ENCODE measurements around the gene POLA1.

POLA1 gene

DNA sequence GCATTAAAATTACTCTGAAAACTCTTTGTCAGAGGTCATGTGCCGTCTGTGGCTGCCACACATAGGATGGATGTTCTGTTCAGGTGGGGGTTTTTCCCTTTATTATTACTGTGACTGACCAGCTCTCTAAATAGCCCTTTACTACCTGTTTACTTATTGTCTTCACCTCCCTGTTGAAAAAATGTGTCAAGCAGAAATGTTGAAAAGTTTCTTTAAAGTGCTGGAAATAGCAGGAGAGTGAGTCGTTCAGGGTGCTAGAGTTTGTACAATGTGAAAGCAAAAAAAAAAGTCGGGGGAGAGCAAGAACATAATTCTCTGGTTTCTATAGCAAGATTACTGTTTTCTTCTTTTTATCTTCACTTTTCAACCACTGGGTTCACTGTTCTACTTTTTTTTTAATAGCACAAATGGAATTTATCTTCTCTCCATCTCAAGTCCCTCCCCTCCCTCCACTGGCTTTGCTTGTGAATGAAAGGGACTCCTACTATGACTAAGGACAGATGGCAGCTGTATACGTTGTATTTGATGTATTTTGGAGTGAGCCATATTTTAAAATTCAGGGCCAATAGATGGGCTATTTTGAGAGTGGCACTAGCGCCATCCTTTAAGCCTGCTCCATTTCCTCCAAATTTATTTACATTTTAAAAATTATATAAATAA, 288.7 kb downstream of the POLA1 start:
- DNase-seq (ENCODE audit: low read depth in 2 of 2), result peak in 1 of 2 experiments; percentile 1

DNA sequence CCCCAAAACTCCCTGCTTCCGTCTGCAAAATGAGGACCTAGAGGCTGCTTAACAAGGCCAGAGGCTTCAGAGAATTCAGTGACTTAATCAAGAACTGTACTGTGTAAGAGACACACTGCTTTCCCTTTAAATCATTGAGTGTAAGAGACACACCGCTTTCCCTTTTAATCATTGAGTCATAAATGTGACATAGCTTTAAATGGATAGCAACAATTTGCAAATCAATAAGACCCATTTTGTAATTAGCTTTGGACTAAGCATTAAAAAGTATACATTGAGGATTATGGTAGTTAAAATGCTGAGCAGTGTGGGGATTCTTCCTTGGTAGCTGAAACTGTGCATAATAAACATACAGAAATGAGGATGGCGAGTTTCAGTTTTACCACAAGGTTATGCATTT, 290.2 kb downstream of the POLA1 start:
- DNase-seq (ENCODE audit: low read depth in 2 of 2), result no peak

DNA sequence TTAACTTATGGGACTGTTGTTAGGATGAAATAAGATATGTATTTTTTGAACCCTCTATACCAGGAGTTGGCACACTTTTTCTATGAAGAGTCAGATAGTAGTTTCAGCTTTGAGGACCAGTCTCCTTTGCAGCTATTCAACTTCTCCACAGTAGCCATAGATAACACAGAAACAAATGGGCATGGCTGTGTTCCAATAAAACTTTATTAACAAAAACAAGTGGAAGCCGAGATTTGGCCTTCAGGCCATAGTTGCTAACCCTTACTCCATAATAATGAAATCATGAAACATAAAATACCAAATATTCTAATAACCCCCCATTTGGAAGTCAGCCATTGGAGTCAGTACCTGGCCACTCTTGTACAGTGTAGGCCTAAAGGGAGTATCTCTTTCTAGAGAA, 291.4 kb downstream of the POLA1 start:
- no peak for DNase-seq (ENCODE audit: low read depth in 2 of 2)

DNA sequence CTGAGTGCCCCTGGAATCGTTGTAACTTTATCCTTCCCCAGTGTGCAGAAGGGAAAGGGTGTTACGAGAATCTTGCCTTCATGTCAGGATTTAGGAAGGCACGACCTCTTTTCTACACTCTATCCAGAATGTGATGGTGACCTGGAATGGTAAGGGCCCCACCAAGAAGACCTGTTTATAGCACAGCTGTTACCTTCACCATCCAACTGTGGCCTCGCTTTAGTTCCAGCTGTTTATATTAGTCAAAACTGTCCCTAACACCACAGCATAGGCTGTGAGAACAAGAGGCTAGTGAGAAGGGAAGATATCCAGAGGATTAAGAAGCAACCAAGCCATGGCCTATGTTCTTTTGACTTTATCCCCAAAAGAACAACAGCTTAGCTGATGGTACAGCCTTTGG, 294.0 kb downstream of the POLA1 start:
- no peak for DNase-seq (ENCODE audit: low read depth in 2 of 2)

DNA sequence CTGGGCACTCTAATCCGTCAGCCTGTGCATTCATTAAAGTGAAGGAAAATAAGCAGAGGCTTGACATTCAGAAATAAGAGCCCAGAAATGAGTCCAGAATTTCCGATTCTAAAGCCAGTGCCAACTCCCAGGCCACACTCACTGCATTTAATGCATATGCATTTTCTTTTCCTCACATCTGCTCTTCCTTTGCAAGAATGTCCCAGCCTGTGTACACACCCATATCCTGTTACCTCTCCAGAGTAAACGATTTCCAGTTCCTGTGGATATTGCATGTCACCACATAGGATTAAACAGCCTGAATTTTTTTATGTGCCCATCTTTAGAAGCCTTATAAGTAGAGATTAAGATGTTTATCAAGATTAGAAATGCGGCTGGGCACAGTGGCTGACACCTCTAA, 294.6 kb downstream of the POLA1 start:
- DNase-seq (ENCODE audit: low read depth in 2 of 2), result no peak

DNA sequence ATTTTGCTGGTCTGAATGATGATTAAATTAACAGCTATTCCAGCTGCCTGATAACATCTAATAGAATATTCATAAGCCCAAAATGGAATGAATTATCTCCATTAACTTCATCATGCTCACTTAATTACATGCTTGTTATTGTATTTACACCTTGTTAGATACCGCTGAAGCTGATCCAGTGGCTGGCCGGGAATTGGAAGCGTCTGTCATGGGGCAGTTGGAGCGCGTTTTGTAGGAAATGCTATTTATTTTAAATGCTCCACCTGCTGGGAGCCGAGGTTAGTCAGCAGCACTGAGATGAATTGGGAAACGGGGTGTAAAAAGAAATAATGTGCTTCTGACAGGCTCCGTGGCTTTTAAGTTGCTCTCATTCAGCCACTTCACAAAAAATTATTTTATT, 296.8 kb downstream of the POLA1 start:
- DNase-seq (ENCODE audit: low read depth in 2 of 2), result no peak

DNA sequence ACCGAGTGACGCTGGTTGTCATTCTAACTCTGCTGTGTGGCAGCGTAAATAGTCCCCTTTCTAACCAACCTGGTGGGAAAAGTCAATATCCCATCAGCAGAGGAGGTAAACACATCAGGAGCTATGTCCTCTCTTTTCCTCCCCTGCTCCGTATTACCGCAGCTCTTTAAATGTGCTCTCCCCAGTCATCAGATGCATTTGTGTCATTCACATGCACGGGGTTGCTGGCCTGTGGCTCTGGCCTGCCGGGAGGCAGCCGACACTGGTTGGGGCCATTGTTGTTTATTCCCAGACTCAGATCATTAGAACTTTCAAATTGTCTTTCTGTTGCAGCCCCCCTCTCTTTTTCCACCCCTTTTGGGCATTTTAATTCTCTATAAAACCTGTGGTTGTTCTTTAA, 300.2 kb downstream of the POLA1 start:
- DNase-seq (ENCODE audit: low read depth in 2 of 2), result no peak

DNA sequence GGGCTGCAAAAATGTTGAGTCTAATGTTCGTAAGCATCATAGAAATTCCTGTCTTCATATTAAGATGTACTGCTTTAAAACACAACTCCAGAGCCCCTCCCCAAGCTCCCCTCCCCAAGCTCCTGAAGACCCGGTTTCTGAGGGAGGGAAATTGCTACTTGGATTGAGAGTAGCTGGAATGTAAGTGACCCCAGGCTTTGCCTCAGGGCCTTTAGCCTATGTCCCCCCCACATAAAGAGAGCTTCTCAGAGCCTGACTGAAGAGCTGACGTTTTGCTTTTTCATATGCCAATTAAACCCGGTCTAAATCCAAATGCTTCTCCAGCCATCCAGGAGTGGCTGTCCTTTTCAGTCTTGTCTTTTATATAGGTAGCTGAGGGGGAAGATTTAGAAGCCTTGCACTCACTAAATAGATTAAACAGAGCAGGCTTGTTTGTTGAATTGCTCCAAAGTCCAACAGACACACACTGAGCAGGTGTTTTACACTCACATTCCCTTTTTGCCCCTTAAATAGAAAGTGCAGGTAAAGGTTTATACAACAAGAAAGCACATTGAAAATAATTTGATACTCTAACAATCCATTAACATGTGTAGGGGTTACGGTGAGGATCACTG, 302.5 kb downstream of the POLA1 start:
- no peak for DNase-seq (ENCODE audit: low read depth in 2 of 2)

DNA sequence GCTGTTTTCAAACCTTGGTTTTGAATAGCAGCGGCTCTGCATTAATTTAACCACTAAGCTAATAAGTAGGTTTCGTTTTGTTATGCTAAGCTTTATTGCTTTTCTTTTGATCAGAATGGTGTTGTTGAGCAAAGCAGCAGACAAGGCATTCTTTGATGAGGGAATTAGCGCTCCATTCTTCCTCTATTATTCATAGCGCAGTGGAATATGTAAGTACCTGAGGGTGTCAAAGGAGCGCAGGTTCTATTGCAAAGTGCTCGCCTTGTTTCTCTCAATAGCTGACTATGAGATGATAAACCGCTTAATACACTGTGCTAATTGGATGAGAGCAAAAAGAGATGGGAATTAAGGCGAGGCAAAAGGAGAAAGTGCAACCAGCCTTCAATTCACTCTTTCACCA, 305.8 kb downstream of the POLA1 start:
- DNase-seq (ENCODE audit: low read depth in 2 of 2), result no peak

DNA sequence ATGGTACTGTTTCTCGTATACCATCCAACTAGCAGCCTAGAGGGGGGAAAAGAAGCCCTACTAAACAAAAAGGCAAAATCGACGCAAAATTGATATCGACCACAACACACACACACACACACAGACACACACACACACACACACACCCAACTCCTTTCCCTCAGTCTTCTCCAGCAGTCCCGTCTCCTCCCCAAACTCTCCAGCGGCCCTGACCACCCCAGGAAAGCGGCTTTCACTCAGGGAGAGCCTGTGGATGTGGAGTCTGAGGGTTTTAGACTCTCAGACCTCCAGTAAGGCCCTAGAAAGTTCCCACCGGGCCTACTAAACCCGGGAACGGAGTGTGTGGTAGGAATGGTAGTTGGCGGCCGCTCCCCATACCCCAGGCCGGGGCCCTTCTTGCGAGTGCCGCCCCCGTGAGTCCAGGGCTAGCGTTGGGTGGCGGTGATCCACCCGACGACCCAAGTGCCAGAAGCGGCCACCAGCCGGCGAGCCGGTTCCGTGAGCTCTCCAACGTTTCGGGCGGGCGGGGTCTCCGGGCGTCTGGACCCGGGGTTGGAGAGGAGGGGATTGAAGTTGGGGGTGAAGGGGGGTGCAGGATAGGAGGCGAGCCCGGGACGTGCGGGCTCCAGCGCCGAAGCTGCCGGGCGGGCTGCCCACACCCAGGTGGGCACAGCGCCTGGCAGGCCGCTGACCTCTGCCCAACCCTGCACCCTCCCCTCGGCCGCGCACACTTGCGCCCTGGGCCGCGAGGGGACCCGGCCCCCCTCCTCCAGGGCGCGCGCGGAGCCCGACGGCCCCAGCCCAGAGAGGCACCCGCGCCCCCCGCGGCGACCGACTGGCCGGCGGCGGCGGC, 308.3 kb downstream of the POLA1 start:
- DNase-seq (ENCODE audit: low read depth in 2 of 2), result no peak

DNA sequence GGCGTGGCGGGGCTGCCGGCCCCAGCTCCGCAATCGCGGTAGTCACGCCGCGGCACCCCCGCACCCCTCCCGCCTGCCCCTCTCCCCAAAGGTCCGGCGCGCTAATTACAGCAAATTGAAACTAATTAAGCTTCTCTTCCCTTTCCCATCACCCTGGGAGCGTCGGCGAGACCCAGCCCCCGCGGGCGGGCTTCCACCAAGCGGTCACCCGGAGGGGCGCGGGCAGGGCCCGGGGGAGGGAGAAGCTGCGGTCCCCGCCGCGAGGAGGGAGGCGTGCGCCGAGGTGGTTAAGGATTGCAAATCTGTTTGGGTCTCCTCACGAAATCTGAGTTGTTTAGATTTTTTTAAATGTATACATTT, 308.9 kb downstream of the POLA1 start:
- DNase-seq (ENCODE audit: low read depth in 2 of 2), result no peak

DNA sequence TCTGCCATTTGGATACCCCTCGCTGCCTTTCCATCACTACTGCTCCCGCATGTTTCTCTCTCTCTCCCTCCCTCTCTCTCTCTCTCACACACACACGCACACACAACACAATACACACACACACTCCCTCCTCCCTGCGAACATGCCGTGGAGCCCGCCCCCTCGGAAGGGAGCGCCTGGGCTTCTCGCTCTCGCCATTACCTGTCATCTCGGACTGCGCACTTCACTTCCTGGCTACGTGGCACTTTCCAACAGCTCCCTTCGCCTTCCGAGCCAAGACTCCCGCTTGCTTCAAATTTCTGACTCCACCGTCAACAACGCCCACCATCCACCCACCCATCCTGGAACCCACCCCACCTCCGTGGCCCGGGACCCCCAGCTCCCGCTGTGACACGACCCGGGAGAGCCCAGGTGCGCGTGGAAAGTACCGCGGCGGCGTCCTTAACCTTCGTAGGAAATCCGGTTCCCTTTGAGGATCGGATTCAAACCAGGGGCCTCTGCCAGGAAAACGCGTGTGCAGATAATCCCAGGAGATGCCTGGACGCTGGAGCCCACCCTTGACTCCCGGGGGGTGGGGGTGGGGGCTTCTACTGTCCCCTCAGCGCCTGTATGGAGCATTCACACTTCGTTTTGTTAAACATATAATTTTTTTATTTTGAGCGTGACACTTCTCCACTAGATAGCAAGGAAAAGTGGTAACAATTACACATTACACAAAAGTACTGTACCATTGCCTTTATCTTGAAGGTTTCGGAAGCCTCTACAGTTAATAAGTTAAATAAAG, 309.5 kb downstream of the POLA1 start:
- no peak for DNase-seq (ENCODE audit: low read depth in 2 of 2)

DNA sequence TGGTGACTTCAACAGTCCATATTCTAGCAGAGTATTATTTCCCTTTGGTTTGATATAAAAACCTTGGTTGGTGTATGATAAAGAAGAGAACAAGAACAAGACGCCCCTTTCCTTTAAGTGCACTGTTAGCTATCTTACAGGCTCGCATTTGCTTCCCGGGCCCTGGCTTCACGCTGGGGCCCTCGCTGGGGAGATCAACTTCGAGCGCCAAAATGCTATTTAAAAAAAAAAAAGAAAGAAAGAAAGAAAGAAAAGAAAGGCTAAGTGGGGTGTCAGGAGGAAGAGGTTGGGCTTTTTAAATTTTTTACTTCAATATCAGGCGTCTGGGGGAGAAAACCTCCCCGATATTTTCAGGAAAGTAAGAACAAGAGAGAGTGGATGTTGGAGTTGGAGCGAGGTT, 310.3 kb downstream of the POLA1 start:
- no peak for DNase-seq (ENCODE audit: low read depth in 2 of 2)

DNA sequence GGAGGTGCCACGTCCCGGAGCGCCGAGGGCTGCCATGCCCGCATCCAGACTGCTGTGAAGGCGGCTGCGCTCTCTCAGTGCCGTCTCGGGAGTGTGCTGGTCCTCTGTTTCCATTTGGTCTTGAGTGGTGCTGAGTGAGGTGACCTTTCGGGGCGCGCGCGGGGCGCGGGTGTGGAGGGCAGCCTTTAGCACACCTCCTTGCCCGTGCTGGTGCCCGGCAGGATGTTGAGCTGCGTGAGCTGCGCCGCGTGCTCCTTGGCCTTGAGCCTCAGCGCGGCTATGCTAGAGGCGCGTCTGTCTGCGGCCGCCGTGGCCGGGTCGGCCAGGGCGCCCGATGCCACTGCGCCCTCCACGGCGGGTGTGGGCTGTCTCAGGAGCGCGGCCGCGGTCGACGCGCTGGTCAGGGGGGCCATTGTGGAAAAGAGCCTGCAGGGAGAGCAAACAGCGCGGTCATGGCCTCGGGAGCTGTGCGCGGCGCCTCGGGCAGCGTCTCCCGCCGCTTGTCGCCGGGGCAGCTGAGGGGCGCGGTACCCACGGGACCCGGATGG, 310.8 kb downstream of the POLA1 start:
- no peak for DNase-seq (ENCODE audit: low read depth in 2 of 2)

DNA sequence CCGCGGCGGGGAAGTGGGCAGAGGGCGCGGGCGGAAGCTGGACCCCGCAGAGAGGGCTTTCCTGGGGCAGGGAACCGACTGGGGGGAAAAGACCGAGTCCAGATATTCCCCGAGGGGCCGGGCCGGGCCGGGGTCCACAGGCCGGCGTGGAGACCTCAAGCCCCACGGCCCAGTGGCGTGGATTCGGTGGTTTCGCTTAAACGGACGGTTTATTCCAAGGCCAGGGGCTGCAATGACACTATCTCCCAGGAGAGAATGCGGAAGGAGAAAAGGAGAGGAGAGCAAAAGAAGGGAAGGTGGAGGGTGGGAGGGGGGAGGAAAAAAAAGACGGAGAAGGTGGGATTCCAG, 311.3 kb downstream of the POLA1 start:
- DNase-seq (ENCODE audit: low read depth in 2 of 2), result no peak

DNA sequence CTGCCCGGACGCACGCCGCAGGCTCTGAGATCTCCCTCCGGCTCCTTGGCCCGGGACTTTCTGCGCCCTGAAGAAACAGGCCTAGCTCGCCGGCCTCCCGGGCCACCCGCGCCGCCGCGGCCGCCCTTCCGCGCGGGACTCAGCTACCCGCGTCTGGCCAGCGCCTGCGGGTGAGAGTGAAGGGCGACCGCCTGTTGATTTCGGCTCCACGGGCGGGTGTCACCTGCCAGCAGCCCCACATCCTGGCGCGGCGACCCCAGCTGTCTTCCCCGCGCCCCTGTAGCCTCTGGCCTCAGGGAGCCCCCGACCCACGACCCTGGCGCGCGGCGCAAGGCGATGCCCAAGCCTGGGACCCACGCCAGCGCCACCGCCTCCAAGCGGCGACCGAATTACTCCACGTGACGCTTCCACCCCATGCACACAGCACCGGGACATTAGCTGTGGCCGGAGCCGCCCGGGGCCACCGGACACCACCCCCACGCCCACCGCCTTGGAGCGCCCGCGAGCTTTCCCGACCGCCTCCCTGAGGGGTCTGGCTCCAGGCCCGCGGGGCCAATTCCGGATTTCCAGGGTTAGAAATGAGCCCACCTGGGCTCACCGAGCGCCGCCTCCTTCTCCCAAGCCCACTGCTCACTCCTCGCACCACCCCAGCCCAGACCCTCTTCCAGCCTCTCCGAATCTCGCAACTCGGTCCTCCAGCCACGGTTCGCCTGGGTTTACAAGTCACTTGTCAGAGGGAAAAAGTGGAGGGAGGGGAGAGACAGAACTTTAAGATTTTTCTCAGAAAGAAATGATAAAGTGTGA, 311.9 kb downstream of the POLA1 start:
- no peak for DNase-seq (ENCODE audit: low read depth in 2 of 2)

DNA sequence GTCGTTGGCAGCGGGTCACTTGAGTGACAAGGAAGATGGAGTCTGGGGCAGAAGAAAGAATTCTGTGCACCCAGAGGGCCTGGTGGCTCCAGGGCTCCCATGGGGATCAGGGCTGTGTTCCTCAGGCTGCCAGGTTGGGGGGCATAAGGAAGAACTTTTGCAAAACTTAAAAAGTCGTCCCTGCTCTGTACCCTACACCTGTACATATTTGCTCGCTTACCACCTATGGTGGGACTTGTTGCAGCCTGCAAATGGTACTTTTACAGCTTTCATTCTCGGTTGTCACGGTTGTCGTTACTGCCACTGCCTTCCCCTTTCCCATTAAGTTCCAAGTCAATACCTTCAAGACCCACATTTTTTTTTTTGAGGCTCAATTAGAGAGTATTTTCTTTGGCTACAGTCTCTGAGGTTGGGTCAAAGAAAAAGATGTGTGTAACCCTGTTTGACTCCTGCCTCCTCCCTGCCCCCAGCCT, 312.9 kb downstream of the POLA1 start:
- DNase-seq (ENCODE audit: low read depth in 2 of 2), result no peak

DNA sequence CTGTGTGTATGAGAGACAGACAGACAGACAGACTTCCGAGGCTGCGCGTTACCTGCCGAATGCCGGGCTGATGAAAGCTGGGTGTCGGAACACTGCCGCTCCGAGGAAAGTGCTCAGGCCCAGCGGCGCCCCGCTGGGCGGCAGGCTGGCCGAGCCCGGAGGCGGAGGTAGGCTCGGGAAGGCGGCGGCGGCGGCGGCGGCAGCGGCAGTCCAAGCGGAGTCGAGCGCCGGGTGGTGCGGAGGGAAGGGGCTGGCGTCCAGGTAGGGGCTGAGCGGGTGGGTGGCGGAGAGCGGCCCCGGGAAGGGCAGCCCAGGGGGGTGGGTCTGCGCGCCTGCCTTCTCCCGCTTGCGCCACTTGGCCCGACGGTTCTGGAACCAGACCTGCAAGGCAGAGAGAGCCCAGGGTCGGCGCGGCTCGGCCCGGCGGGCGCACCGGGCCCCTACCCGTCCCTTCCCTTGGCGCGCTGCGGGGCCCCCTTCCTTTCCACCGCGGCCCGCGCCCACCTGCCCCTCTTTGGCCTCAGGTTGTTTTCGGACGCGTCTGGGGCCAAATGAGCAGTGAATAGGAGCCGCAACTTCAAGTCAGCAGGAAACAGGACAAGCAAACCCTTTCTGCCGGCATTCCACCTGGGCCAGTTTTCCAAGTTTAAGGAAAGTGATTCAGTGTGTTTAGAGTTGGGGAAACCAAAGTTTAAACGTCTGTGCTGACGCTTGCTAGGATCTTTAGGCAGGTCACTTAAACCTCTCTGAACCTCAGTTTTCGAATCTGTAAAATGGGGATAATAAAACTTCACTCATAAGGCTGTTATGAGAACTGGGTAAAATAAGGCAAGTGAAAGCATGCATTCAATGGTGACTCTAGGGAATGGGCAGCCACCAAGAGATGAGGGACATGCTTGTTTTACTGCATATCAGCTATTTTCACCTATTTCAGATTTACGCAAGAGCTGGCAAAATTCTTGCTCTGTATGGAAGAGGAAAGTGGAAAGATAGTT, 313.6 kb downstream of the POLA1 start:
- DNase-seq (ENCODE audit: low read depth in 2 of 2), result no peak

DNA sequence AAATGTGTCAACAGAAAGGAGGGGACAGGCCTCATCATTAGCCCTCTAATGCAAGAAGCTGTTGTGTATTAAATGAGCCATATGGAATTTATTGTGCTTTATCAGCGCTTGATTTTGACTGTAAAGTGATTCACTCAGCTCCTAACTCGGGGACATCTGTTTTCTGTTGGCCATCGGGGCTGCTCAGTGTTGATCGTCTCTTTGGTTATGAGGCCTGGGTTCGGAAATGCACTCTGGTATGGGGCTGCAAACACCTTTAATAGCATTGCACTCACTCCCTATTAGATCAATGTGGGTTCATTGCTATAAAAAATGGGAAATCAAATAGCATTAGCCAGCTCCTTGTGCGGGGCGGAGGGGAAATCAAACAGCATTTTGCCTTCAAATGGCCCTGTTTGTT, 315.7 kb downstream of the POLA1 start:
- no peak for DNase-seq (ENCODE audit: low read depth in 2 of 2)
